Lower leg skin (tissue), 3 donors: ENCODE results near the gene MAMSTR.

Source experiments
- CTCF ChIP-seq, 3 donors: fragments of 450-650 bp; IDR thresholded peaks; one replicate each; pipeline ENCODE4 v1.5.1; 2016; ENCODE audit warnings: antibody characterized with exemption in 3 of 3, mild to moderate bottlenecking in 3 of 3, moderate library complexity in 2 of 3
- POLR2A ChIP-seq, 2 donors: fragments of 450-650 bp; IDR thresholded peaks; one replicate each; pipeline ENCODE4 v1.6.1; 2016 to 2017; ENCODE audit warnings: antibody characterized with exemption in 2 of 2, mild to moderate bottlenecking in 1 of 2, moderate library complexity in 1 of 2

GRCh38 chr19:48668761-48669160 lies 50.8 kb downstream of the MAMSTR start:
- TF ChIP-seq CTCF (IDR thresholded peaks at IDR 0.05) (no peak), POLR2A (IDR thresholded peaks at IDR 0.05) (no peak)
